Frontal cortex (tissue), 4 donors: Measurements from ENCODE around the gene PRPF39. TPM values are rescaled to one million over a fixed set of nuclear protein-coding genes. Genes with fewer than 3 reads are reported as not detected.

Source experiments
- DNase-seq, 2 donors: peaks; one replicate each; pipeline ENCODE4 v3.0.0; 2012; ENCODE audit warnings: low spot score in 2 of 2
- FAIRE-seq: peaks from 2 replicates; lab custom pipeline; 2012; peaks lifted over from hg19 to GRCh38; lab: Jason Lieb, UNC
- total RNA-seq: library from RNA; depleted of rRNA; stranded (reverse); fragments of >200 nt; gene quantifications from one replicate; pipeline ENCODE4 v1.2.3, GENCODE V29; 2014
- donor health status: control.
- donor health status: control.
- donor health status: control.

PRPF39 gene
- 47.7 TPM for total RNA-seq

GRCh38 chr14:45083976-45084722 lies at the start of gene PRPF39:
TSS of gene PRPF39 (plus strand) at chr14:45084116. CDS start at chr14:45095240, 11,124 bp downstream.
- no peak for FAIRE-seq

GRCh38 chr14:45034730-45035129 lies 49.2 kb upstream of the PRPF39 start:
- DNase-seq (no peak), FAIRE-seq (no peak)

More at GRCh38 chr14:45083976-45084722, at the start of gene PRPF39:
- peak; percentile 93 to 94 for DNase-seq

- DNase-seq (no peak), FAIRE-seq (no peak)
These were observed 45.7 kb upstream of the PRPF39 start for GRCh38 chr14:45038256-45038655.

GRCh38 chr14:45038865-45039264 lies 45.1 kb upstream of the PRPF39 start:
- no peak for DNase-seq
- FAIRE-seq = no peak

- no peak for DNase-seq
- no peak for FAIRE-seq
These were observed 44.5 kb upstream of the PRPF39 start for GRCh38 chr14:45039390-45039789.

- no peak for FAIRE-seq
- DNase-seq = no peak
These were observed 42.3 kb upstream of the PRPF39 start for GRCh38 chr14:45041641-45042040.

- FAIRE-seq (no peak), DNase-seq (no peak)
These were observed 39.3 kb upstream of the PRPF39 start for GRCh38 chr14:45044638-45045037.

- DNase-seq (no peak), FAIRE-seq (peak; percentile 85)
These were observed 35.5 kb upstream of the PRPF39 start for GRCh38 chr14:45048385-45048784.

GRCh38 chr14:45051180-45051579 lies 32.7 kb upstream of the PRPF39 start:
- no peak for FAIRE-seq

GRCh38 chr14:45051896-45052295 lies 32.0 kb upstream of the PRPF39 start:
- FAIRE-seq (no peak), DNase-seq (no peak)

More at GRCh38 chr14:45051180-45051579, 32.7 kb upstream of the PRPF39 start:
- DNase-seq = no peak

- no peak for FAIRE-seq
- DNase-seq = no peak
These were observed 26.6 kb upstream of the PRPF39 start for GRCh38 chr14:45057349-45057748.

- no peak for FAIRE-seq
- no peak for DNase-seq
These were observed 26.0 kb upstream of the PRPF39 start for GRCh38 chr14:45057881-45058364.

- FAIRE-seq (no peak), DNase-seq (no peak)
These were observed 23.4 kb upstream of the PRPF39 start for GRCh38 chr14:45060551-45060950.

GRCh38 chr14:45065540-45065939 lies 18.4 kb upstream of the PRPF39 start:
- FAIRE-seq (no peak), DNase-seq (no peak)

- FAIRE-seq (no peak), DNase-seq (no peak)
These were observed 18.0 kb upstream of the PRPF39 start for GRCh38 chr14:45065956-45066355.

- no peak for FAIRE-seq
- DNase-seq = no peak
These were observed 17.2 kb upstream of the PRPF39 start for GRCh38 chr14:45066667-45067066.

GRCh38 chr14:45068396-45068795 lies 15.5 kb upstream of the PRPF39 start:
- DNase-seq (no peak), FAIRE-seq (no peak)

GRCh38 chr14:45070215-45070614 lies 13.7 kb upstream of the PRPF39 start:
- FAIRE-seq (no peak), DNase-seq (no peak)

GRCh38 chr14:45072126-45072525 lies 11.8 kb upstream of the PRPF39 start:
- DNase-seq (no peak), FAIRE-seq (no peak)

GRCh38 chr14:45073231-45073879 lies 10.6 kb upstream of the PRPF39 start:
- no peak for FAIRE-seq
- no peak for DNase-seq

GRCh38 chr14:45078323-45078722 lies 5.6 kb upstream of the PRPF39 start:
- no peak for DNase-seq
- no peak for FAIRE-seq
